ENCODE data around the gene HOTAIR.

The HOTAIR gene

DNA sequence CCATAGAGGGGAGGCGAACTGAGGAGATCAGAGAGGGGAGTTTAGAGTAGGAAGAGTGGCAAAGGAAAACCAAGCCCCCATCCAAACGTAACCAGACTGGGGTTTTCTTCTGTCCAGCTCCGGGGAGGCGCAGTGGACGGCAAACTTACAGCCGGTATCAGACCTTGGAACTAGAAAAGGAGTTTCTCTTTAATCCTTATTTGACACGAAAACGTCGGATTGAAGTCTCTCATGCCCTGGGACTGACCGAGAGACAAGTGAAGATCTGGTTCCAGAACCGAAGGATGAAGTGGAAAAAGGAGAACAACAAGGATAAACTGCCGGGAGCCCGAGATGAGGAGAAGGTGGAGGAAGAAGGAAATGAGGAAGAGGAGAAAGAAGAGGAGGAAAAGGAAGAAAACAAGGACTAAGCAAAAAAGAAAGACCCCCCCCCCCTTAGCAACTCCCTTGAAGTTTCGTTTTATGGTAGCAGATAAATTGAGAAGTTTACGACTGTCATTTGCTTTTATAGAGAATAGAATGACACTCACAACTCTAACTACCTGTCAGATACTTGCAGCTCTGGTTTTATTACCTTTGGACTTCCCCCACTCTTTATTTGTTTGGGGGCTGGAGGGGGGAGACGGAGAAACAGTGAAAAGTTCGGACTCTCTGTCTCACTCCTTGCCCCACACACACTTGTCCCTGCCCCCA lies 36.4 kb upstream of the HOTAIR start:
- DNase-seq: no peak

DNA sequence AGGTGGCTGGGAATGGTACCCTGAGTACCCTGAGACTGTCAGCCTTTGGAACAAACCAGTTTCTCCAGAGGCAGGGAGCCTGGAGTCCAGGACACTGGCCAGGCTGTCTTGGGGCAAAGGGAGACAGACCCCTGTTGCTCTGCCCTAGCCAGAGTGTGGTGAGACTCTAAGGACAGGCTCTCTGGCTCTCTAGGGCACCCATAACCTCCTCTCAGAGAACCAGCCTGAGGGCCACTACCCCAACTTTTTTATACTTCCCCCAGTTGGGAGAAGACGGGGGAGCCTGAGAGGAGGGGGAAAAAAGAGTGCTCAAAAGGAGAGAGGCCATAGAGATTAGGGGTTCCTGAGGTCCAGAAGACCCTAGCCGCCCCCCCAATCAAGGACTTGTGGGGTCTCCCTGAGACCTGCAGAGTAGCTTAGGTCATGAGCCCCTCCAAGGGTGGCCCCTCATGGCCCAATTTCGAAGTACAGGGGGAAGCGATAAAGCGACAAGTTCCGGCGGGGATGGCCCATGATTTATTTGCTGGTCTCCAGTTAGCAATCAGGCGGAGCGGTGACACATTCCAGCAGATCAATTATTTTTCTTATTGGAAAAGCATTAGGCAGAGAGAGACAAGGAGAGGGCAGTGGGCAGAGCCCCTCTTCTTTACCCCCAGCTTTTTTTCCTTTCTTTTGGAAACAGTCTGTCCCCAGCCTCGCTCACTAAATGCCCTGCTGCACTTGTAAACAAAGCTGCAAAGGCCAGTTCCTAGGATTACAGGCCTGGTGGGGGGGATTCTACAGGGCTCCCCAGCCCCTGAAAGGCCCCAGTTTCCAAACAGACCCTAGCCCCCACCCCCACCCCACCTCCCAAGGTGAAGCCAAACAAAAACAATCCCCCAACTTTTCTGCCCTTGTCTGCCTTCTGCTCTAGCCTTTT lies 35.6 kb upstream of the HOTAIR start:
- DNase-seq: no peak

DNA sequence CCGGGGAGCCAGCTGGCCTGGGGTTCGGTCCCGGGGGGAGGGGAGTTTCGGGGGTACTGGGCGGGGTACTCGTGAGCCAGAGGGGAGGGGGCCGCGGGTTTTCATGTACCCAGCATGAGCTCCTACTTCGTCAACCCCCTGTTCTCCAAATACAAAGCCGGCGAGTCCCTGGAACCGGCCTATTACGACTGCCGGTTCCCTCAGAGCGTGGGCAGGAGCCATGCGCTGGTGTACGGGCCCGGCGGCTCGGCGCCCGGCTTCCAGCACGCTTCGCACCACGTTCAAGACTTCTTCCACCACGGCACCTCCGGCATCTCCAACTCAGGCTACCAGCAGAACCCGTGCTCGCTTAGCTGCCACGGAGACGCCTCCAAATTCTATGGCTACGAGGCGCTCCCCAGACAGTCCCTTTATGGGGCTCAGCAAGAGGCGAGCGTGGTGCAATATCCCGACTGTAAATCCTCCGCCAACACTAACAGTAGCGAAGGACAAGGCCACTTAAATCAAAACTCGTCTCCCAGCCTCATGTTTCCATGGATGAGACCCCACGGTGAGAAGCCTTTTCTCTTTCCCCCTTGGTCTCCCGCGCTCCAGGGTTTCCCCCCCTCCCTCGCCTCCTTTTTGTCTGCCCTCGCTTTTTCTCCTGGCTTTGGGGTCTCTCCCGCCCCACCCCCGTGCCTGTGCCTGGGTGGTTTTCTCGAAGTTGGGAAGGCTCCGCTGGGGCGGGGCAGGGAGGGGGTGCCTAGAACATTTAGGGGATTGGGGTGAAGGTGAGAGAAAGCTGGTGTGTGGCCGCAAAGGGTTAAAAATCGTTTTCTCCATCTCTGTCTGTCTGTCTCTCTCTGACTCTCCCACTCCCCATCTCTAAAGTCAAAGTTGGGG lies 34.7 kb upstream of the HOTAIR start:
- no peak for DNase-seq

DNA sequence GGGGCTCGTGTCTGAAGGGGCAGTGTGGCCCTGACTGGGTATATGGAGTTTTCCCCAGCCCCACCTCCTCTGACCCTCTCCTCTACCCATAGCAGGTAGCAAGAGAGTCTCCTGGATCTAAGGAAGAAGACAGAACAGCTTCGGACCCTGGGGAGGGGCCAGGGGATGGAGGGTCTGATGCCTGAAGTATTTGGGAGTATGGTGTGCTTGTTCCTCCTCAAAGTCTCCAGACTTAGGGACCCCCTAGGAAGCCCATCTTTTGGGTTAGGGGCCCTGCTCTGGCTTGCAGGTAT lies 33.5 kb upstream of the HOTAIR start:
- no peak for DNase-seq

DNA sequence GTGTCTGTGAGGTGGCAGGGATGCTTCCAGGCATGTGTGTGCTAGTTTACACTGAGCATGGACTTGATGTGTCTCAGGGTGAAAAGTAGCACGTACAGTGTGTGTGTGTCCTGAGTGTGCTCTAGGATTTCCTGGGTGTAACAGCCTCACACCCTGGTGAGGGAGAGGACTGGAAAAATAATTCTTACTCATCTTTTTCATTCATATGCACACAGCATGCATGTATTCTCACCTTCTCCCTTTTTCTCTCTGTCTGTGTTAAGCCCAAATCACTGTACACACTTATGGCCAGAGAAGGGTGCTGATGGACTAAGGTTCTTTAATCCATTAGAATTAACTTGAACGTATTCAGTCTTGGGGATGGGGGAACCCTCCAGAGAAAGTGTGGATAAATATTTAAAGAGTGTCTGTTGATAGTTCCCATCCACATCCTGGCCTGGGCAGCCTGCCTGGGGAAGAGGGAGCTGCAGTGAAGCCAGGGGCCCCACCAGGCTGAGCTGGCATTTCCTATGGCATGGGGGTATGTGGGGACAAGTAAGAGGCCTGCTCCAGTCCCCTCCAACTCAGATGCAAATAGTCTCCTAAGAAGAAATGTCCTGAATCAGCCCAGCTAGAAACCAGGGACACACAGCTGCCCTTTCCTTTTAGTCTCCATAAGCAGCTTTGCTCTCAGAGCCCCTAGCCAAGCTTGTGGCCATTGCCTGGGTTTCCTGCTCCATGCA lies 32.9 kb upstream of the HOTAIR start:
- no peak for DNase-seq

DNA sequence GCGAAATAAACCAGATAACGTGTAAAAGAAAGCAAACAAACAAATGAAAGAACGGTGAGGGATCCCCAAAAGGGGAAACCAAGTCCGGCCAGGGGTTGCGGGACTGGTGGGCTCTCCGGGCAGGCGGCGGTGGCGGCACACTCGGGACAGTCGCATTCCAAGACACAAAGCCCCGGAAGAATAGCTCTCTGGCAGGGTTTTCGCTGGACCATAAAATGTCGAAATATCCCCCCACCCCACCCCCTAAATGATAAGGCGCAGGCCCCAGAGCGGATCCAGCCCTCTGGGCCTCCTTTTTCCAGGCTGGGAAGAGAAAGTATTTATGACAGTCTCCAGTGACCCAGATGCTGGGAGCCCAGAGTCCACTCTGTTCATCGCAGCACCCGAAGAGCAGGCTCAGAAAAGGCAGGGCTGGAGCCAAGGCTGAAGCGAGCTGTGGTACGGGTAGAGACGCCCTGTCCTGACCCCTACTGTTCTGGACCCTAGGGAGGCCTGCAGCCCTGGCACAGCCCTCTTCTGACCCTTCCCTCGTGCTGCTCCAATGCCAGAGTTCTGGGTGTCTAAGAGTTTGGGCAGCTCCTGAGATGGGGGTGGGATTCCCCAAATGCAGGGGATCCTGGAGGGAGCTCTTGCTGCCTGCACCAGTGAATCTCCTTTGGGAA lies 31.9 kb upstream of the HOTAIR start:
- no peak for DNase-seq

DNA sequence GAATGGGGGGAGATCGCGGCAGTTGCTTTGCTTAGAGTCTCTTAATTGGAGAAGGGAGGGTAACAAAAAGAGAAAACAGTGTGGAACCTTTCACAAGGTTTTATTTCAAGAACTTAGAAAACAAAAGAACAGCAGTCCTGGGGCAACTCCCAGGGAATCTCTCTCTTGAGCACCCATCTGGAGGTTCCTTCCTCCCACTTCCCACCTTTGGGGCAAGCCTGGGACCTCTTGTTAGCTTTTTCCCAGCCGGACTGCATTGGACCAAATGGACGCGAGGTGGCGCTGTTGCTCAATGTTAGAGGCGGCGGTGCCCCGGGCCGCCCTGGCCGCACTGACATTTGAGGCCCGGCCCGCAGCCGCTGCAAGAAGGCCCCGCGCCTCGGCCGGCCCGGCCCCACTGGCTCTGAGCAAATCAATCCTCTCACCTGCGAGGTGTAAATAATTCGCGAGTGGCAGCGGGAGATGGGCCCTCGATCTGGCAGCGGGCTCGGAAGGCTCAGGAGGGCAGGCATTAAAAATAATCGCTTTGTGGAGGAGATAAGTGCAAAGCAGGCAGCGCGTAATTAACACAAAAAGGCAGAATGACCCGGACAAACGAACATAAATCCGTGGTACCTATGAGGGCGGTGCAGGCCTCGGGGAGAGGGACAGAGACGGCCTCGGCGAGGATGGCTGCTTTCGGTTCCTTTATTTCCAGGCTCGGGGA lies 31.3 kb upstream of the HOTAIR start:
- DNase-seq: peak; percentile 41

DNA sequence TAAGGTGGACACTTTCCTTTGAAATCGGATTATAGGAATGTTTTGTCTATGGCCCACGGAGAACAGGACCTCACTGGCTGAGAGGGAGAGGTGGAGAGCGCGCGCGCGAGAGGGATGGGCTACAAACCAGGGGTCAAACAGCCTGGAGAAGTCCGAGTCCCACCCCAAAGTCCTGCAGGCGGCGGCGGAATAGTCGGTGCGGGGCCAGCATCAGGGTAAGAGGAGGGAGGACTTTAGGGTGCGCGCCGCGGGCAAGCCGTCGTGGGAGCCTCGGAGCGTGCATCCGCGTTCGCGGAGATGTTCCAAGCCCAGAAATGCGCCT lies 30.7 kb upstream of the HOTAIR start:
- DNase-seq: no peak

DNA sequence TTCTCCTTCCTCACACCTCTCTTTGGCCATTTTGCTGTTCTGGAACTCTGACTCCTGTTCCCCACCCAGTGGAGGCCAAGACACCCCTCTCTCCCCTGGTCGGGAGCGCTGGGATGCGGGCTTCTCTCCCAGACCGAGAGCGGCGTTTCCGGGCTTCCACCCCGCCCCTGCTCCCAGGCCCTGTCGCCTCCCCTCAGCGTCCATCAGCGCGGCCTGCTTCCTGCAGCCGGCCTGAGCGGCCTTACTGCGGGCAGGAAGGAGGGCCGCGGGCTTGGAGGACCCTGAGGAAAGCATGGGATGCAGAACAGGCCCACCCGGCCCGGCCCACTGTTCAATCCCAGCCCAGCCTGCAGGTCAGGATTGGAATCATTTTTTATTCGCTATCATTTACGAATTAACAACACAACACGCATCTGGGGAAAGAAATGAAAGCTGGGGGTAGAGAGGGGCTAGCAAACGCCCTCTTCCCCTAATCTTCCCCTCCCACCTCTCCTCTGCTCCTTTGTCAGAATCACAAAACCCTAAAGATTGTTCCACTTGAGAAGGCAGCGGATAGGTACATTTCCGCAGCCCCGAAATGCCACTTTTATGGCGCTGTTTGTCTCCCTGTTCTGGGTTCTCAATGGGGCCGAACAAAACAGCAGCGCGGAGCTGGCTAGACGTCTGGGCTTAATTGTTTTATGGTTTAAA lies 30.2 kb upstream of the HOTAIR start:
- no peak for DNase-seq

DNA sequence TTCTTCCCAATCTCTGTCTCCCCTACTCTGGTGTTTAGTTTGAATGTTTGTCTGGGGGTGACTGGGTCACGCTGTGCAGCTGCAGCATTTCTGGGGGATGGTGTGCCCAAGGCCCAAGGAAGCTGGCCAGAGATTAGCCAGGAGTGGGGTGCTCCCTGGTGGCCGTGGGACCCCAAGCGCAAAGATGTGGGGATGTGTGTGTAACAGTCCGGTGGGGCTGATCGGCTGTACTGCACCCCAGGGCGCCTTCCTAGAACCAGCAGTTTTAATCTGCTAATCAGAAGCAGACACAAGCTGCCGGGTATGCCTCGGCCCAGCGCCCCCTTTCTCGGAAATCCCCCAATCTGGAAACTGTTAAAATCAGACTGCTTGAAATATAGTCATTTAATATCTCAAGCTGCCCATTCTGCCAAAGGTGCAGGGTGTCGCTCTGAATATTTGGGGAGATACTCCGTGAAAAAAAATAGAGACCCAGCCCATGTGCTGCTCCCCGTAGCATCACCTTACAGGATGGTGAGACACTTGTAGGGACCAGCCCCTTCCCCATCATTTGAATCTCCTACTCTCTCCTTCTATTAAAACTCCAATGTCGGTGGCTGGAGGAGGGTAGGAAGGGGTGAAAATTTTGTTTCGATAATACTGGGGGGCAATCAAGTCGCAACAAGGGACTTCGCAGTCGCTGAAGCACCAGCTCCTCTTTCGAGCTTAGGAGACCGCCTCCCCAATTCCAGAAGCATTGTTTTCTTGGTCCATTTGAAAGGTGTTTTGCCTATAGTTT lies 29.5 kb upstream of the HOTAIR start:
- no peak for DNase-seq

DNA sequence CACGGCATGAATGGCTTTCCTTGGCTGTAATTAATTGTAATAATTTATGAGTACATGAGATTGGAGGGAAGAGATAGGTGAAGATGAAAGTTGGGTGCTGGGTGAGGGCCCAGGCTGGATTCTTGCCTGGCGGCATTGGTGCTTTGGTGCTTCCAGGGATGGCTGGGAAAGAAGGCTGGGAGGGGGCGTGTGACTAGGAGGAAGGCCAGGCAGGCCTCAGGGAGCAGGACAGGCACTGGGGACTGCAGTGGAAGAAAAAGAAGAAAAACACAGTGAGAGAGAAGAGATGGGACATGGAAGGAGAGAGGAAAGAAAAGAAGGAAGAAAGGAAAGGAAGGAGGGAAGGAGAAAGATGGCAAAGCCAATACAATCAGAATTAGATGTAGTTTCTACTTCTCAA lies 28.9 kb upstream of the HOTAIR start:
- no peak for DNase-seq

DNA sequence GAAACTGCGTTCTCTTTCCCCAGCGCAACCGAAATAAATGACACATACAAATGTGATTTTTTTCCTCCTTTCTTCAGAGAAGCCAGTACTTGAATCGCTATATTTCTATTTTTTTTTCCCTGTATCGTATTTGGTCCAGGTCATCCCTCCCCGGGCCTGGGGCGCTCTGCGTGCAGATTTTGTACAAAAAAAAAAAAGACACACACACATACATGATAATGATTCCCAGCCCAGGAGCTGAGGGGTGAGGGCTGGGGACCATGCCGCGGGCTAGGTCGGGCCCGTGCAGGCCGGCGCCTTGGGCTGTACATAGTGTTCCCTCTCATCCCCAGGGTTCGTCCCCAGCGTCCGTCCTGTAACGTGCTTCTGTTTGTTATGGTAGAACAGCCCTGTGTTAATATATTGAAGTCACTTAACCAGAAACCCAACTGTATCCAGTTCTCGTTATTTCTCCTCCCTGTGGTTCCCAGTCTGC lies 28.2 kb upstream of the HOTAIR start:
- DNase-seq: no peak

DNA sequence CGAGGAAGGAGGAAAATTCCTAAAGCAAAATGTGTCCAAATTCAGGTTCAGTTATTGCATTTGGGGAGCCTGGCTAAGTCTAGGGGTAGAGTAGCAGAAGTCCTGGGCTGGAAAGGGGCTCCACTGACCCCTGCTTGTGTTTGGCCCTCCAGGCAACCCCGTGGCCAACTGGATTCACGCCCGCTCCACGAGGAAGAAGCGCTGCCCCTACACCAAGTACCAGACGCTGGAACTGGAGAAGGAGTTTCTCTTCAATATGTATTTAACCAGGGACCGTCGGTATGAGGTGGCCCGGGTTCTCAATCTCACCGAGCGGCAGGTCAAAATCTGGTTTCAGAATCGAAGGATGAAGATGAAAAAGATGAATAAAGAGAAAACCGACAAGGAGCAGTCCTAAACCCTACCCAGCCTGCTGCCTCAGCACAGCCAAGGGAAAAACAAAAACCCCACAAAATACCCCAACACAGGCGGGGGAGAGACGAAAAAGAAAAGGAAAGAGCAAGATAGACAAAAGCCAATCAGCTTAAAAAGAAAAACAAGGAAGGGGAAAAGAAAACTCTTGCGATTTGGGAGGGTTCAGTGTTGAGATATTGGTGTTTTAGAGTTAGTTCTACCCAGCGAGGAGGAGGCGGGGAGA lies 27.6 kb upstream of the HOTAIR start:
- DNase-seq: no peak

DNA sequence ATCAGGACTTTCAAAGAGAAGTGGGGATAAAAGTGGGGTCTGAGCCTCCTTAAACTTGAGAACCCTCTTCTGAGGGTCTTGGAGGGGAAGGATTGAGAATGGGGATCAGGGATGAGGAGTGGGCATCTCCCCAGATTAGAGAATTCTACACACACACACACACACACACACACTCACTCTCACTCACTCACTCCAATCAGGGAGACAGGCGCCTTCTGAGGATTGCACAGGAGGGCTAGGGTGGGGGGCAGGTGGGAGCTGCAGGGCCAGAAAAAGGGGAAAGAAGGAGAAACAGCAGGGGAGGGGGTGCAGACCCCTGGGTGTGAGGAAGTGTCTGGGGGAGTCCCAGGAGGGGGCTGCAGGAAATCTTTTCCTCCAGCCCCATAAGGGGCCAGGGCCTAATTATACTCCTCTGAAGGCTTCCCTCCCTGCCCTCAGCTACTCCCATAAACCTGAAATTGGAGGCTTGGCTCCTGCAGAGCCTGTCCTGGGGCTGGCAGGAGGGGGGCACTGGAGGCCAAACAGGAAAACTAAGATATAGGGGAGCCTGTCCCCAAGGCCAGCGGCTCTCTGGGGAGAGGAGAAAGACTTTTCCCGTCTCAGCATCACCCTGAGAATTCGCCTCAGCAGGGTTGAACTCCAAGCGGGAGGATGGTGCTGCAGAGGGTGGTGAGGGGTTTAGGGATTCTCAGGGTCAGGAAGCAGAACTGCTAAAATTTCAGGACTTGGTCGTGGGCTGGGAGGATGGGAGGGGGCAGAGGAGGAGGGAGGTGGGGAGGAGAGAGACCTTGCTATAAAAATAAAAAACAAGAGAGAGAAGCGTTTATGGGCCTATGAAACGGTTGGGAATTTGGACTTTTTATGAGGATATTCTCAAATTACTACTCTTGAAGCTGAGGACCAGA lies 26.8 kb upstream of the HOTAIR start:
- no peak for DNase-seq

DNA sequence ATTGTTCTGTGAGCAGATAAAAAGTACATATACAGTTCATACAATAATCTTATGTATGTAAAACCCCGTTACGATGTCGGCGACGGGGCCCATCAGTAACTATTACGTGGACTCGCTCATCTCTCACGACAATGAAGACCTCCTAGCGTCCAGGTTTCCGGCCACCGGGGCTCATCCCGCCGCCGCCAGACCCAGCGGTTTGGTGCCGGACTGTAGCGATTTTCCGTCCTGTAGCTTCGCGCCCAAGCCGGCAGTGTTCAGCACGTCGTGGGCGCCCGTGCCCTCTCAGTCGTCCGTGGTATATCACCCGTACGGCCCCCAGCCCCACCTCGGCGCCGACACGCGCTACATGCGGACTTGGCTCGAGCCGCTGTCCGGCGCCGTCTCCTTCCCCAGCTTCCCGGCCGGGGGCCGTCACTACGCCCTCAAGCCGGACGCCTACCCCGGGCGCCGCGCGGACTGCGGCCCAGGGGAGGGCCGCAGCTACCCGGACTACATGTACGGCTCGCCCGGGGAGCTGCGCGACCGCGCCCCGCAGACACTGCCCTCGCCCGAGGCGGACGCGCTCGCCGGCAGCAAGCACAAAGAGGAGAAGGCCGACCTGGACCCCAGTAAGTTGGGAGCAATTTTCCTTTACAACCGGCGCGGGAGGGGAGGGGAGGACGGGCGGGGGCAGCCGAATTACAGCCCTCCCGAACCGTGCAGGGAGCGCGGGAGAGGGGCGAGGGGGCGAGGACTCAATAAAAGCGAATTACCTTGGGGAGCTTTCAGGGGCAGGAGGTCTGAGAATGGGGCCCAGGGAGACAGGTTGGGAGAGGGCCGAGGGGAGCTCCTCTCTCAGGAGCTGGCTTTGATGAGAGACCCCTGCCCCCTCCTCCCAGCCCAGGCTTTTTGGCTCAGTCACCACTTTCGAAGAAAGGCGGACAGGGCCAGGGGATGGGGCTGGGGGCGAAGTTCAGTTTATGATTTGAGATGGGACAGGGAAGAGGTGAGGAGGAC lies 25.7 kb upstream of the HOTAIR start, which contains the start of gene HOXC9:
TSS of gene HOXC9 (plus strand) at position 46 of the 999 bp plus-strand sequence. CDS start at position 74, 28 bp downstream.
- DNase-seq: no peak

DNA sequence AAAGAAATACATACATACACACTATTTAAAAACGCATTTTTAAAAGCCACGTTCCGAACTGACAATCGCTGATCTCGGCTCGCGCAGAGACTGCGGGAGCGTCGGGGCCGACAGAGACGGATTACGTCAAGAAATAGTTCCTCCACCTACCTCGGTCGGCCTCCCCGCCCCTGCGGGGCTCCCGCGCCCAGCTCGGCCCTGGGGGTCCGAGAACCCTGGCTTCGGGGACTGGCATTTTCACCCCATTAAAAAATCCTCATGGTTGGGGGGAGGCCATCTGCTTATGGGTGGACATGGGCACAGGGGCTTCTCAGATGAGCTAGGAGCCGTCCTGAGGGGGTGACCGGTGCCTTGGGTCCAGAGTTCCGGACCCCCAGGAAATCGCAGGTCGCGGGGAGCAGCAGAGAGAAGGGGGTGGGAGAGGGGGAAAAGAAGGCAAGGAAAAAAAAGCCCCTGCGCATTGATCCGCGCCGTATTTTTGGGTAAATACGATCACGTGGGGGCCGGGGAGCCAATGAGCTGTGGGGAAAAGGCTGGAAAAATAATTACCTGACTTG lies 24.9 kb upstream of the HOTAIR start:
- no peak for DNase-seq

DNA sequence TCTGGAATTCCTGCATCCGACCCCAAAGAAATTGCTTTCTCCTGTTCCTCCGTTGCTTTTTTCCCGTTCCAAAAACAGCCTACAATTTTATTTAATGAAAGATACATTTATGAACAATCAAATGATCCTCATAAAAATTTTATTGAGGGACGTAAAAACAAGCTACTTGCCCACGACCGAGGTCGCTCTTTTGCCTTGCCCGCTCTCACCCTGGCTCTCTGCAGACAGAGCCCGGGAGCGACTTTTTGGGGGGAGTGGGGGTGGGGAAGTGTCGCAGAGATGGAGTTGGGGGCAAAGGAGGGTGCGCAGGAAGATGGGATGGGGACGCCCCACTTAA lies 24.1 kb upstream of the HOTAIR start:
- no peak for DNase-seq

Measured in GDM1 (cell line).